ENCODE data around the gene LIN7A. TPM values are rescaled to one million over a fixed set of nuclear protein-coding genes. Genes with fewer than 3 reads are reported as not detected.

LIN7A gene
- polyA plus RNA-seq, 1 donor from 2014 or later, result 31.5 TPM

DNA sequence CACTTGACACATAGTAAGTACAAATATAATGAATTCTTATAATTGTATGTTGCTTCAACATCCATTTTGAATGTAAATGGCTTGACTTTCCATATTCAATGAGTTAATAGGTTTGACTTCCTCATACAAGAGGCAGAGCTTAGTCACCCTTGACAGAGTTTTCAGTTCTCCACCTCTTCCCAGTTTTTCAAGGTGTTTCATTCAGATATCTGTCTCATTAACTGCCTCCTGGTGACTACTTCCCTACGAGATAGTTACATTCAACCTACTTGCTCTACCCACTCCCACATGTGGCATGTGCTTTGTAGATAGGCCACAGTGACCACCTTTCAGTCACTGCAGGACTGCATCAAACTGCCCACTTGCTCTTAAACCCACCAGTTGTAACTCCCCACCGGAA is 161.0 kb downstream of the LIN7A start:
- TF ChIP-seq MXI1 (conservative IDR thresholded peaks at IDR 0.05; ENCODE audit: poor library complexity, severe bottlenecking), result no peak
- TF ChIP-seq, protein P1, sequence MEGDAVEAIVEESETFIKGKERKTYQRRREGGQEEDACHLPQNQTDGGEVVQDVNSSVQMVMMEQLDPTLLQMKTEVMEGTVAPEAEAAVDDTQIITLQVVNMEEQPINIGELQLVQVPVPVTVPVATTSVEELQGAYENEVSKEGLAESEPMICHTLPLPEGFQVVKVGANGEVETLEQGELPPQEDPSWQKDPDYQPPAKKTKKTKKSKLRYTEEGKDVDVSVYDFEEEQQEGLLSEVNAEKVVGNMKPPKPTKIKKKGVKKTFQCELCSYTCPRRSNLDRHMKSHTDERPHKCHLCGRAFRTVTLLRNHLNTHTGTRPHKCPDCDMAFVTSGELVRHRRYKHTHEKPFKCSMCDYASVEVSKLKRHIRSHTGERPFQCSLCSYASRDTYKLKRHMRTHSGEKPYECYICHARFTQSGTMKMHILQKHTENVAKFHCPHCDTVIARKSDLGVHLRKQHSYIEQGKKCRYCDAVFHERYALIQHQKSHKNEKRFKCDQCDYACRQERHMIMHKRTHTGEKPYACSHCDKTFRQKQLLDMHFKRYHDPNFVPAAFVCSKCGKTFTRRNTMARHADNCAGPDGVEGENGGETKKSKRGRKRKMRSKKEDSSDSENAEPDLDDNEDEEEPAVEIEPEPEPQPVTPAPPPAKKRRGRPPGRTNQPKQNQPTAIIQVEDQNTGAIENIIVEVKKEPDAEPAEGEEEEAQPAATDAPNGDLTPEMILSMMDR (IDR thresholded peaks at IDR 0.05; ENCODE audit: poor library complexity, severe bottlenecking), result no peak
- TF ChIP-seq, protein P2, sequence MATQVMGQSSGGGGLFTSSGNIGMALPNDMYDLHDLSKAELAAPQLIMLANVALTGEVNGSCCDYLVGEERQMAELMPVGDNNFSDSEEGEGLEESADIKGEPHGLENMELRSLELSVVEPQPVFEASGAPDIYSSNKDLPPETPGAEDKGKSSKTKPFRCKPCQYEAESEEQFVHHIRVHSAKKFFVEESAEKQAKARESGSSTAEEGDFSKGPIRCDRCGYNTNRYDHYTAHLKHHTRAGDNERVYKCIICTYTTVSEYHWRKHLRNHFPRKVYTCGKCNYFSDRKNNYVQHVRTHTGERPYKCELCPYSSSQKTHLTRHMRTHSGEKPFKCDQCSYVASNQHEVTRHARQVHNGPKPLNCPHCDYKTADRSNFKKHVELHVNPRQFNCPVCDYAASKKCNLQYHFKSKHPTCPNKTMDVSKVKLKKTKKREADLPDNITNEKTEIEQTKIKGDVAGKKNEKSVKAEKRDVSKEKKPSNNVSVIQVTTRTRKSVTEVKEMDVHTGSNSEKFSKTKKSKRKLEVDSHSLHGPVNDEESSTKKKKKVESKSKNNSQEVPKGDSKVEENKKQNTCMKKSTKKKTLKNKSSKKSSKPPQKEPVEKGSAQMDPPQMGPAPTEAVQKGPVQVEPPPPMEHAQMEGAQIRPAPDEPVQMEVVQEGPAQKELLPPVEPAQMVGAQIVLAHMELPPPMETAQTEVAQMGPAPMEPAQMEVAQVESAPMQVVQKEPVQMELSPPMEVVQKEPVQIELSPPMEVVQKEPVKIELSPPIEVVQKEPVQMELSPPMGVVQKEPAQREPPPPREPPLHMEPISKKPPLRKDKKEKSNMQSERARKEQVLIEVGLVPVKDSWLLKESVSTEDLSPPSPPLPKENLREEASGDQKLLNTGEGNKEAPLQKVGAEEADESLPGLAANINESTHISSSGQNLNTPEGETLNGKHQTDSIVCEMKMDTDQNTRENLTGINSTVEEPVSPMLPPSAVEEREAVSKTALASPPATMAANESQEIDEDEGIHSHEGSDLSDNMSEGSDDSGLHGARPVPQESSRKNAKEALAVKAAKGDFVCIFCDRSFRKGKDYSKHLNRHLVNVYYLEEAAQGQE (IDR thresholded peaks at IDR 0.05; ENCODE audit: borderline replicate concordance), result no peak
- no peak for TF ChIP-seq SMC3 (conservative IDR thresholded peaks at IDR 0.05; ENCODE audit: poor library complexity)
- no peak for TF ChIP-seq EZH2 (IDR thresholded peaks at IDR 0.05; ENCODE audit: borderline replicate concordance, insufficient read depth, low read length, poor library complexity, severe bottlenecking)
- Histone ChIP-seq H3K27me3 (ENCODE audit: insufficient read depth, low read depth, low read length) (no peaks in the 10 kb centered on the region), H3K4me3 (ENCODE audit: low read length) (no peak overlapping the region), H3K9me2 (ENCODE audit: insufficient read depth, low read length) (no peaks in the 10 kb centered on the region), H3K27ac (ENCODE audit: low read length) (no peak overlapping the region), H3K4me2 (ENCODE audit: low read length) (no peak overlapping the region), H4K20me1 (ENCODE audit: insufficient read depth) (no peaks in the 10 kb centered on the region), H3K9me3 (ENCODE audit: low read length) (no peaks in the 10 kb centered on the region), H3K36me3 (ENCODE audit: insufficient read depth, low read length) (no peaks in the 10 kb centered on the region), H3K9ac (ENCODE audit: low read length) (no peak overlapping the region), H3K79me2 (replicated peaks; ENCODE audit: insufficient read depth, low read length) (no peaks in the 10 kb centered on the region), H2AFZ (ENCODE audit: low read depth, low read length) (no peak overlapping the region), H3F3A (ENCODE audit: insufficient read depth, low read length, poor library complexity, severe bottlenecking) (no peaks in the 10 kb centered on the region)

DNA sequence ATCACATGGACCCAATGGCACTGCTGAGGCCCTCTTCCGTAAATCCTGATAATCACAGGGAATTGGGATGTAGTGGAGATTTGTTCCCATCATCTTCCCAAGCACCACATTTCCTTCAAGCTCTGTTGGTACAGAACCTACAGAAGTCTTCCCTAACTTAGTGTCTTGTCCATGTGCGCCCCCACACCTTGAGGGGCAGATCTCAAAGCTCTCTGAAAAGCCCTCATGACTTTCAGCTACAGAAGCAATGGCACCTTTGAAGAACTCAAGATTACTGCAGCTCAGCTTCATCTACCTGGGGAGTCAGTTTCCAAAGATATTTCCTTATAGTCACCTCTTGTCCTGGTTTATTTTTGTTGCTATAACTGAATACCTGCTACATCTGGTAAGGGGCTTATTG is 166.8 kb downstream of the LIN7A start:
- Histone ChIP-seq H3K9ac (ENCODE audit: low read length) (no peak overlapping the region), H4K20me1 (ENCODE audit: insufficient read depth) (no peaks in the 10 kb centered on the region), H3K4me2 (ENCODE audit: low read length) (no peak overlapping the region), H3K36me3 (ENCODE audit: insufficient read depth, low read length) (no peaks in the 10 kb centered on the region), H3K9me3 (ENCODE audit: low read length) (no peaks in the 10 kb centered on the region), H3K4me3 (ENCODE audit: low read length) (no peak overlapping the region), H3K79me2 (replicated peaks; ENCODE audit: insufficient read depth, low read length) (no peaks in the 10 kb centered on the region), H3K27ac (ENCODE audit: low read length) (no peak overlapping the region), H3K9me2 (ENCODE audit: insufficient read depth, low read length) (no peaks in the 10 kb centered on the region), H3K27me3 (ENCODE audit: insufficient read depth, low read depth, low read length) (no peaks in the 10 kb centered on the region), H3F3A (ENCODE audit: insufficient read depth, low read length, poor library complexity, severe bottlenecking) (no peaks in the 10 kb centered on the region), H2AFZ (ENCODE audit: low read depth, low read length) (no peak overlapping the region)
- TF ChIP-seq MXI1 (conservative IDR thresholded peaks at IDR 0.05; ENCODE audit: poor library complexity, severe bottlenecking) (no peak), TAF1 (IDR thresholded peaks at IDR 0.05; ENCODE audit: low read depth) (no peak), POLR2AphosphoS5 (IDR thresholded peaks at IDR 0.05) (no peak), EZH2 (IDR thresholded peaks at IDR 0.05; ENCODE audit: borderline replicate concordance, insufficient read depth, low read length, poor library complexity, severe bottlenecking) (no peak), EP300 (conservative IDR thresholded peaks at IDR 0.05; ENCODE audit: poor library complexity, severe bottlenecking) (no peak), SMC3 (conservative IDR thresholded peaks at IDR 0.05; ENCODE audit: poor library complexity) (no peak), RAD21 (conservative IDR thresholded peaks at IDR 0.05) (no peak)
- TF ChIP-seq, protein P1 (IDR thresholded peaks at IDR 0.05; ENCODE audit: poor library complexity, severe bottlenecking), result no peak
- TF ChIP-seq, protein P2 (IDR thresholded peaks at IDR 0.05; ENCODE audit: borderline replicate concordance), result no peak

Data from neural cell (in vitro differentiated cells).